Inflammatory macrophage (primary cell): Measurements from ENCODE around the gene MIXL1.
"Not testable (repeated sequence)": the region's sequence is repeated elsewhere in the genome, so short reads cannot be mapped to it uniquely, and the experiment has no call there.

Experiments
- DNase-seq, 2 donors: peaks; one replicate each; pipeline ENCODE4 v3.0.0-alpha.2; 2020 to 2022
- total RNA-seq, 18 experiments: gene quantifications; one replicate each; lab custom pipeline; 2026; ENCODE audit warnings: mixed read lengths in 6 of 18, inconsistent platforms in 2 of 18; lab: John Stamatoyannopoulos, UW

Gene MIXL1
- 0 to 0.13 (median 0) reads per million in 18 experiments for total RNA-seq

DNA sequence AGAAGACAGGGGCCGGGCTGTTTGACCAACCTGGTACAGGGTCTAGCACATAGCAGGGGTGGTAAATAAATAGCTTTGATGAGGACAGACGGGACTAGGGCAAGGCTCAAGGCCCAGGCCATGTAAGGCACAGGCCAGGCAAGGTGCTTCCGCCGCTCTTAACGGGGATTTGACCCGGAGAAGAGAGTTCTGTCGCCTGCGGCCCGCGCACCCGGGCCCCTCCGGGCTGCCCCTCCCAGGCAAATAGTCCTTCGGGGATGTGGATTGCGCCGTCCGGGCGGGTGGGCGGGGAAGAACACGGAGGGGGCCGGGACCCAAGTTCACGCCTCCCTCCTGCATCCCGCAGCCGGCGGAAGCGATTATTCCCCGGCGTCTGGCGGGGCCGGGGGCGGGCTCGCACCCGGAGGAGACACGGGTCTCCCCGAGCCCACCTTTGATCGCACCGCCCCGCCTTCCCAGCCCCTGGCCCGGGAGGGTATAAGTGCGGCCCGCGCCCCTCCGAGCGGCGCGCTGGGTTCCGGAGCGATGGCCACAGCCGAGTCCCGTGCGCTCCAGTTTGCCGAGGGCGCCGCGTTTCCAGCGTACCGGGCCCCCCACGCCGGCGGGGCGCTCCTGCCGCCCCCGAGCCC lies at the start of gene MIXL1:
Gene MIXL1 (plus strand): TSS at position 508 of the 629 bp plus-strand sequence. CDS start 18 bp downstream, at position 526.
- DNase-seq: no peak

- DNase-seq: peak in 1 of 2 donors; percentile 2
Measured at GRCh38 chr1:226176870-226177269, 46.6 kb upstream of the MIXL1 start.

GRCh38 chr1:226181996-226182714 lies 41.3 kb upstream of the MIXL1 start:
- DNase-seq: peak; percentile 80 to 87

GRCh38 chr1:226185141-226186036 lies 38.1 kb upstream of the MIXL1 start:
- DNase-seq: peak; percentile 36 to 47

DNA sequence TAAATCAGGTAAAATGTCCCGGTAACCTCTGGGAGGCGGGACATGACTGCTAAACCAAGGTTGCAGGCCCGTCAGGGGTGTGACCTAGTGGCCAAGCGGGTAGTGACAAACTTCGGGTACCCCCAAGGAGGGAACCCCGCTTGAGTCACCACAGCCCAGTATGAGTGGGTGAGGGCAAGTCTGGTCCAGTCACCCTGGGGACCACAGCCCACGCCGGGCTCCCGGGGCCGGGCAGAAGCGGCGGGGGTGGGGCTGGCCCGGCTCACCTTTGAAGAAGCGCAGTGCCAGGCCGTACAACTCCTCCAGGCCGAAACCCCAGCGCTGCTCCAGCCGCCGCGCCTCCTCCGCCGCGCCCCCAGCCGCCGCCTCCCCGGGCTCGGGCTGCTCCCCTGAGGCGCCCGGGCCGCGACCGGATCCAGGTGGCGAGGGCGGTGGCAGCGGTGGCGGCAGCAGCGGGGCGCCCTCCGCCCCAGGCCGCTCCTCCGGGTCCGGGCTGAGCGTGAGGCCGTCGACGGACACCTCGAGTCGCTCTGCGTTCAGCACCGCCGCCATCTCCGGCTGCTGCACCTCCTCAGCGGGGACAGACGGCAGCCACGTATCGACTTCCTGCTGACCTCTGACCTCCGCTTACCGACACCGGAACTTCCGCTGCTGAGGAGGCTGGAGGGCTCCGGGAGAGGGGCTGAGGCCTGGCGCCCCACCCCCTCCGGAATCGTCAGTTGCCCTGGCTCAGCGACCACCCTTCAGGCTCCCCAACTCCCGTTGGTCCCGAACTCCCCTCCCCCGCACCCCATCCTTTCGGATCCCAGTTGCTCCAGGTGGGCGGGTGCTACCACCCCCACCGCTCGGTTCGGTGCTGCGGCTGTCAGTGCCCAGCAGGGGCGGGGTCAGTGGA lies 37.1 kb upstream of the MIXL1 start, which contains the start of gene ACBD3:
Gene ACBD3 (minus strand): TSS at position 618 of the 895 bp plus-strand sequence. CDS start 66 bp downstream, at position 552.
- DNase-seq: peak; percentile 81 to 91

GRCh38 chr1:226187019-226187322 lies 36.5 kb upstream of the MIXL1 start:
- no peak for DNase-seq

DNA sequence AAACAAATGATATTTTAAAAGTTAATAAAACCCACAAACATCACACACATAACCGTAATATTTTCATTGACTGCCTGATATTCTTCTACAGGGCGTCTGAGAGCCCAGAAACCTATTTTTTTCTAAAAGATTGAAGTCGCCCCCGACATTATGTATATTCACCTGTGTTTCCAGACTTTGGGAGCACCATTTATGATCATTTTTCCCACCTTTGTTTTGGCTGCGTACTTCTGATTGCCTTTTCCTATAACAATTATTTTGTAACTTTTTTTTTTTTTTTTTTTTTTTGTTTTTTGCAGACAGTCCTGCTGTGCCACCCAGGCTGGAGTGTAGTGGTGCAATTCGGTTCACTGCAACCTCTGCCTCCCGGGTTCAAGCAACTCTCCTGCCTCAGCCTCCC lies 36.1 kb upstream of the MIXL1 start:
- DNase-seq: no peak

- DNase-seq: no peak
Measured at GRCh38 chr1:226195144-226195543, 28.3 kb upstream of the MIXL1 start.

DNA sequence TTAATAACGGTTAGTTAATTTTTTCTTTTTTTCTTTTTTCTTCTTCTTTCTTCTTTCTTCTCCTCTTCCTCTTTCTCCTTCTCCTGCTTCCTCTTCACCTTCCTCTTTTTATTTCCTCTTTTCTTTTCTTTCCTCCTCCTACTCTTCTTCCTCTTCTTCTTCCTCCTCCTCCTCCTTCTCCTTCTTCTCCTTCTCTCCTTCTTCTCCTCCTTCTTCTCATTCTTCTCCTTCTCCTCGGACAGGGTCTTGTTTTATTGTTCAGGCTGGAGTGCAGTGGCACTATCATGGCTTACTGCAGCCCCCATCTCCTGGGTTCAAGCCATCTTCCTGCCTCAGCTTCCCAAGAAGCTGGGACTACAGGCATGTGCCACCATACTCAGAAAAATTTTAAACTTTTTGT lies 23.5 kb upstream of the MIXL1 start:
- DNase-seq: peak in 1 of 2 donors; percentile 4

GRCh38 chr1:226201029-226201593 lies 22.4 kb upstream of the MIXL1 start:
- DNase-seq: no peak

DNA sequence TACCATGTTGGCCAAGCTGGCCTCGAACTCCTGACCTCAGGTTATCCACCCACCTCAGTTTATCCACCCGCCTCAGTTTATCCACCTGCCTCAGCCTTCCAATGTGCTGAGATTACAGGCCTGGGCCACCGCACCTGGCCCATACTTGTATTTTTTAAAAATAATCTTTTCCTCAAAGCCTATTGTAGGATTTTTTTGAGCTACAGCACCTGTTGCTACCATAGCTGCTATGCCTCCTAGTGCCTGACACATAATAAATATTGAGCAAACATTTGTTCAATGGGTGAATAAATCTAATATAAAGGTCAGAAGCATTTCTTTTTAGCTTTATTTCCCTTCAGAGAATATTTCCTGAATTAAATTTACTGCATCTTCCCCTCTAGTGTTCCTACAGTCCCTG lies 21.2 kb upstream of the MIXL1 start:
- DNase-seq: no peak

DNA sequence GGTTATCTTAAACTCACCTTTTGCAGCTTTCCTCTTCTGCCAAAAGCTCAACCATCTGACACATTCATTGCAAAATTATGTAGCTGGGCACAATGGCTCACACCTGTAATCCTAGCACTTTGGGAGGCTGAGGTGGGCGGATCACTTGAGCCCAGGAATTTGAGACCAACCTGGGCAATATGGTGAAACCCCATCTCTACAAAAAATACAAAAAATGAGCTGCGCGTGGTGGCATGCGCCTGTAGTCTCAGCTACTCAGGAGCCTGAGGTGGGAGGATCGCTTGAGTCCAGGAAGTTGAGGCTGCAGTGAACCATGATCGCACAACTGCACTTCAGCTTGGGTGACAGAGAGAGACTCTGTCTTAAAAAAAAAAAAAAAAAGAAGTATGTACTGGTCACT lies 20.8 kb upstream of the MIXL1 start:
- not testable (repeated sequence) for DNase-seq

GRCh38 chr1:226203240-226203639 lies 20.2 kb upstream of the MIXL1 start:
- DNase-seq: no peak

GRCh38 chr1:226203655-226204054 lies 19.8 kb upstream of the MIXL1 start:
- no peak for DNase-seq

- no peak for DNase-seq
Measured at GRCh38 chr1:226204198-226204597, 19.3 kb upstream of the MIXL1 start.

DNA sequence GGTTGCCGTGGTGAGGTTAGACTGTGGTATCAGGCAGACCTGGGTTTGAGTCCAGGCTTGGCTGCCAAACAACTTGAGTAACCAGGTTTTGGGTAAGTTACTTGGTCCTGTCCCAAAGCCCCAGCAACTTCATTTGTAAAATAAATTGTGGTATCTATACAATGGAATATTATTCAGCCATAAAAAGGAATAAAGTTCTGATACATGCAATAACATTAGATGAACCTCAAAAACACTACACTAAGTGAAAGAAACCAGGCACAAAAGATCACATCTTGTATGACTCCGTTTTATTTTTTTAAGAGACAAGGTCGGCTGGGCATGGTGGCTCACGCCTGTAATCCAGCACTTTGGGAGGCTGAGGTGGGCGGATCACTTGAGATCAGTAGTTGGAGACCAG lies 16.4 kb upstream of the MIXL1 start:
- no peak for DNase-seq

DNA sequence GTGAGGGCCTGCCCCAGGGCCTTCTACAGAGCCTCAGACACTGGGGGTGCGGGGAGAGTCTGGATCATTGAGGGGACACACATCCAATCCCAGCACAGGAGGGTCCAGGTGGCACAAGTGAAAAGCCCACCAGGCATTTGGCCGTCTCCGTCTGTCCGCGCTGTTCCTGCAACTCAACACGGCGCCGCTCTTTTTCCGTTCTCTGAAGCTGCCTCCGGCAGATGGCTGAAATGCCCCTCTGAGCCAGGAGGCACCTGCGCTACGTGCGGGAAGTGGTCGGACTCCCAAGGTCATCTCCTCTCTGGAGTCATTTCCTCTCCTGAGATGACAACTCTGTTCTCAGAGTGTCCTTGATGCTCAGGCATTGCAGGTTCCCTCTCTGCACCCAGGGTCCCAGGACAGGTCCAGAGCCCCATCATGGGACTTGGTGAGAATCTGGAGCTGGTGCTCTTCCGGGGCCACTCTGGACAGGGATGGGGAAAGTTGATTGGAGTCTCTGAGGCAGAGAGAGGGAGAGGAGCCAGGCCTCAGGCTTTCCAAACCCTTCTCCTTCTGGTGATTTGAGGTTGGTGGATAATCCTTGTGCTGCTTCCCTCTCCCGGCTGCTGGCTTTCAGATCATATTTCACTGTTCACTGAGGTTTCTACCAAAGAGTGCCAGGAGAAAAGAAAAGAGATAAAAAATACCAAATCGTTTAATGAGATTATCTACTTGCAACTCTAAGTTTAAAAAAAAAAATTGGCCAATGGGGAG lies 14.0 kb upstream of the MIXL1 start:
- DNase-seq: no peak

DNA sequence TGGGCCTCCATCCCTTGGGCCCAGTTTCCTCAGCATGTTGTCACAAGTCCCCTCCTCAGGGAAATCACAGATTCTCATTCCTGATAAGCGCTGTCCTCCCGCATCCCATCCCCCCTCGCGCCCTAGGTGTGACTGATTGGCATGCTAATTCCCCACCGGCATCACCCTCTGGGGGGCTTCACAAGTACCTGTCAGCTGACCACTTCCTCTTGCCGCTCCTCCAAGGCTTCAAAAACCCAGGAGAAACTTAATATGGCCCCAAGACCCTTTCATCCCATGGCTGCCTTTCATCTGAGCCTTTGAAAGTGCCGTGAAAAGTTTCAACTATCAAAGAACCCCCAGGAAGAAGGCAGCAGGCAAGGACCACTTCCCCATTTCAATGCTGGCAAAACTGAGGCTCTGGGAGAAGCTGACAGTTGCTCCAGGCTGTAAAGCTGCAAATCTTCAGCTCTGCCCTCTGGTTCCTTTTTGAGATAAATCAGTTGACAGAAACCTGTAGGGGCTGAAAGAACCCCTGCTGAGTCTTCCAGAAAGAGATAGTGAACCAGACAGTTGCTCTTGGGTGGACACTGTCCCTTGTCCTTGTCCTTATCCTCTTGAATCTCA lies 12.8 kb upstream of the MIXL1 start:
- DNase-seq: no peak

DNA sequence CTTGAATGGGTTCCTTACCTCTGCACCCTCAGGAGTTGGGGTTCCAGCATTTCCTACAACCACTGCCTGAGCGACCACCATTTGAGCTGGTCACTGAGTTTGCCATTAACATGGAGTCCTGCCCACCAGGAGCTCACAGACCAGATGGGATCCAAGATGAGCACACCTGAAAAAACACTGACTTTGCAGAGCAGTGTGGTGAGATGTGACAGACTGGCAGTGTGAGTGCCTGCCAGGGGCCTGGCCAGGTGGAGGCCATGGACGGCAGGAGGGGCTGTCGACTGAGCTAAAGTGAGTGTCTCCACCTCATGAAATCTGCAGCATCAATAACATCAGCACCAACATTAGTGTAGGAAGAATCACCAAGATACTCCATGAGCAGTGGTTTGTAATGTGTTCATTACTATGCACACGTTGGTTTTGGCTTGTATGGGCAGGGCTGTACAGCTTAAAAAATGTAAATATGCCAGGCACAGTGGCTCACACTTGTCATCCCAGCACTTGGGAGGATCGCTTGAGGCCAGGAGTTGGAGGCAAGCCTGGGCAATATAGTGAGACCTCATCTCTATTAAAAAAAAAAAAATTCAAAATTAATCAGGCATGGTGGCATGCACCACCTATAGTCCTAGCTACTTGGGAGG lies 12.2 kb upstream of the MIXL1 start:
- DNase-seq: no peak

DNA sequence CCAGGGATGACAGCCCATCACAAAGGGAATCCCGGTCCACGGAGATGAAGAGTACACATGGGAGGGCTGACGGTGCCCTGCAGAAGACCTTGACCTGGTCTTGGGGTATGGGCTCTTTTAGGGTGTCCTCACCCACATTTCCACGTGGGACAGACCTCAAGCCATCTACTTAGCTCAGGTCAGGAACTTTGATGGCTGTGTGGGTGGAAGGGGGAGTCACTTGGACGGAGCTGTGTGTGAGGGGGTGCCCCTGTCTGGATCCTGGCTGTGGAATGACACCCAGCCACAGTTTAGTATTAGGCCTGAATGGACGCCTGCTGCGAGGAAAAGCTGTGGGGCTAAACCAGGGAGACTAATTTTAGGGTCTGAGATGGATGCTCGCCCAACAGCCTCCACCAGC lies 10.9 kb upstream of the MIXL1 start:
- no peak for DNase-seq
